Activated T-cell treated with anti-CD3 and anti-CD28 coated beads for 4 hours (primary cell): ENCODE measurements around the gene CDH2.

Source experiments
- DNase-seq: peaks from one replicate; pipeline ENCODE4 v3.0.0-alpha.2; 2020

The CDH2 gene

DNA sequence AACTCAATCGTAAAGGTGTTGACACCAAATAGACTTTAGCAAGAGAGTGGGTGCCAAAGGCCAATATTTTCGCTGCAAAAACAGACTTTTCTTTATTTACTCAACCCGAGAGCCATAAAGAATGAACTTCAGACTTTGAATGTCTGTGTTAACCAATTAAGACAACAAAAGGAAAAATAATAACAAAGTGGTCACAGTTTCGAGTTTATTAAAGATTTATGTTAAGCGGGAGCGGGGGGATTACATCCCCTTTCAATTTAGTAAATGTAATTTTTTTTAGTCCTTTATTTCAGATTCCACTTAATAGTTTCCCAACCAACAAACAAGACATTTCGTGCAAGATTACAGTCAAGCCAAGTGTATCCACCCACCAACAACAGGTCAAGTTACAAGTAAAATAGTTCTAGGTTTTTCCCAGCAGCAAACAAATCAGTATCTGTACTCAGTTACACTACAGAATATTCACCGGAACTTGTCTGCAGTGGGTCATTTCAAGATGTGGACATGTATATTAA lies 9.0 kb downstream of the CDH2 start:
- no peak for DNase-seq

DNA sequence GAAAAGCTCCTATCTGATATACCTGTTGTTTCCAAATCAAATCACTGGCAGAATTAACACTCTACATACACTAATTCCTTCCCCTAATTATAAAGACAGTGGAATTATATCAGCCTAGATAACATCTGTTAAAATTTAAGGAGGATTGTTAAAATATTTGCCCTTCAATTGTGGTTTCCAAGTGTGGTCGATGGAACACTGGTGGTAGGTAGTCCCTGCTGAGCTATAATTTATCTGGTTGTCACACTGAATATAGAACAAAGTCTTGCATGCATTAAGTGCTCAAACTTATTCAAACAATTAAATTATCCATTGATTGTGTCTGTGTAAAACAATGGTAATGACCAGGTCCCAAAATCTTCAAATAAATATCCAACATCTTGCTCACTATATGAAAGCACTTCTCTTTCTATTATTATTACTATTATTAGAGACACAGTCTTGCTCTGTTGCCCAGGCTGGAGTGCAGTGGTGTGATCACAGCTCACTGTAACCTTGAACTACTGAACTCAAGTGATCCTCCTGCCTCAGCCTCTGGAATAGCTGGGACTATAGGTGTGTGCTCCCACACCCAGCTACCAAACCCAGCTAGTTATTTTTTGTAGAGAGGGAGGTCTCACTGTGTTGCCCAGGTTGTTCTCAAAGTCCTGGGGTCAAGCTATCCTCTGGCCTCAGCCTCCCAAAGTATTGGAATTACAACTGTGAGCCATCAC lies 12.0 kb downstream of the CDH2 start:
- no peak for DNase-seq

DNA sequence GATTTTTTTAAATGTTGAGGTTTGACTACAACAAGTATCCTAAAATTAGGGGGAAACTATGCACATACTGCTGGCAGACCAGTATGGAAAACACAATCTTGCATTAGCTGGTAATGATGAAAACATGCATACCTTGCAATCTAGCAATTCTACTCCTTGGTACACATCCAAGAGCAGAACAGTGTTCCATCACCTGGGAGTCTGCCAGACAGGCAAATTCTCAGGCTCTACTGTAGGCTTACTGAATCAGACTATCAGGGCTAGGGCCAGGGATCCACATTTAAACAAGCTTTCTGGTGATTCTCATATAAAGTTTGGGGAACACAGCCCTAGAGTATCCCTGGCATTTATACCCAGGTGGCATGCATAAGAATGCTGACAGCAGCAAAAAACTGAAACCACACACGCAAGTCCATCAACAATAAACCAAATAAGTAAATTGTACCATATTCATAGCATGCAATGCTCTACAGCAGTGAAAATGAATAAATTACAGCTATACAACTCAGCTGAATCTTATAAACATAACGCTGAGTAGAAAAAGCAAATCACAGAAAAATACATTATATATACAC lies 13.6 kb downstream of the CDH2 start:
- no peak for DNase-seq

DNA sequence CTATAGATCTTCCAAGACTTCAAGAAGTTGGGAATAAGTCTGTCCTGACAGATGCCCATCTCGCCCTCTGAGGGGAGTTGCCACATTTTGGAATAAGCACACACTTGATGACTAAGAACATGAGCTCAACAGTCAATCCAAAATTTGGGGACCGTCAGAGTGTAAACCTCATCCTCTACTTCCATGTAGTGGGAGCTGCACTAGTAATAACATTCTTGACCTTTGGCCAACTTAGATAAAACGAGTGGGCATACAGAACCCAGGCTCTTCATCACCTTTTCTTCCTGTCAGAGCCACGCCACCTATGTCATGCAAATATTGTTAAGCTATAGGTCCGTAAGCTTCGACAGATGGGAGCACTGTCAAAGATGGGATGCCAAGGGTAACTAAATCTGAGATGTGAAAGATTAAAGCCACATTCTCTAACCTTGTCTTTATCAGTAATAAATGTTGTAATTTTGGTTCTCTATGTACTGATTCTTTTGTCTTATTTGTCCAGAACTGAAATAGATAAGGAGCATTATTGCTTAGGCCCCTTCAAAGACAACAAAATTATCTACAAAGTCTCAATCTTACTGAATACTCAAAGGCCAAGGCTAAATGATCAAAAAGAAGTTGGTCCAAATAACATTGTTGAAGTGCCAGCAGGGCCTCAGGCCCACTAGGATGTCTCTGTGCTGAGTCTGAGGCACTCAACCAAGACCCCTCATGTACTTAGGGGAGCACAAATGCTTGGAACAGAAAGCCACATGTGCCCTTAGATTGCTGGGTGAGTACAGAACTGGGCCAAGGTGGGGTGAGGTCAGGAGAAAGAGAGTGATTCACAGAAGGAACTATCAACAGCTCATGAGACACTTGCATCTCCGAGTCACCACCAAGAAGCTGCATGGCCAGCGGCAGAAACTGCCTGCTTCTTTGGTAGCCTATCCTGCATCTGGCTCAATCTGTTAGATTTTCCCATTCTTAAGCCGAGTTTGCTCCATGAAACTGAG lies 15.0 kb downstream of the CDH2 start:
- no peak for DNase-seq

DNA sequence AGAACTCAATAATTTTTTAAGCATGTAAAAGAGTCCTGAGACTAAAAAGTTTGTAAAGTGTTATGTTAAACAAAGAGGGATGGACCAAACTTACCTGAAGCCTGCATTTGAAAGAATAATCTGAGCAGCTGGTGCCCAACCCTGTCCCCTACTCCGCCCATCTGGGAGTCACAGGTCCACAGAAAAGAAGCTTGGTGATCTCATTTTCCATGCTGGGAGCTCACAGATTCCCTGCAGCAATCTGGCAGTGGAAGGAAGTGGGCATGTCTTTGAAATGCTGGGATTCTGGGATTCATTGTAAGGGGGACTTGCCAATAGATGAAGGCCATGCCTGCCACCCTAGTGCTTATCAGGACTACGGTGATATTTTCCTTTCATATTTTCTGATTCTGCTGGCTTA lies 17.9 kb downstream of the CDH2 start:
- no peak for DNase-seq

DNA sequence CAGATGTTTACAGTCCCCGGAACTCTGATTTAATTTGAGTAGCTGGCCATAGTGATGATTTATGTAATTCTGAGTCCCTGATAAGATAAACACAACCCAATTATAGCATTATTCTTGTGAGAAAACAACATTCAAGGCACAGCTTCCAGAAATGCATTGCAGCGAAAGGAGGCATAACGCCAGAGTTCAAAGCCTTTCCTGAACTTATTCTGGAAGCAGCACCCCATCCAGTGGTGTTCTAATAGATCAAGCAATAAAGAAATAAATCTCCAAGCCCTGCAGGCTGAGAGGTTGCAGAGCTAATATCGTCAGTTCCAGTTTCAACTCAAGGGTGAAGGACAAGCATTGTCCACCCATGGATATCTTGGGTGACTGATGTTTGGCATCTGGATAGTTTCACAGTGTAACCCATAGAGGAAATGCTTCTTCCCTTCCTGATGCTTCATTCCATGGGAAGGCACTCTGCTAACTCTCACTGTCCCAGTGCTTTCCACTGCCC lies 18.8 kb downstream of the CDH2 start:
- no peak for DNase-seq

DNA sequence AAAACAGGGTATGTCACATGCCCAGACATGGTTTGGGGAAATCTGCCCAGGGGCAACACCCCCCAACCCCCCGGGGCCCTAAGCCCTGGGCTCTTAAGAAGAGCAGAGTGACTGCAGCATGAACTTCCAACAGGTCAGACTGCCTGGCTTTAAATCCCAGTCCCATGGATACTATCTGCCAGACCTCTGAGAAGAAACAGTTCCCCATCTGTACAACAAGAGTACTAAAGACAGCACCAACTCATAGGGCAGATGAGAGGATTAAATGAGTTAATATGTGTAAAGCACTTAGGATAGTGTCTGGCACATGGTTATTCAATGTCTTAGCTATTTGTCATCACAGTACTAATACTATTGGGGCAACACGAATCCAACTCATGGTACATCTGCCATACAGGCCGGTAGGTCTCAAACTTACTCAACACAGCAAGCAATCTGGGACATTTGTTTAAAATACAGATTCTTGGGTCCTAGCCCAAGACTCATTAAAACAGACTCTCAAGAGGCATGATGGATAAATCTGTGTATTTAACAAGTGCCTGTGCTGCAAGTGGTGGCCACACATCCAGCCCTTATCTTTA lies 23.4 kb downstream of the CDH2 start:
- DNase-seq, result no peak

DNA sequence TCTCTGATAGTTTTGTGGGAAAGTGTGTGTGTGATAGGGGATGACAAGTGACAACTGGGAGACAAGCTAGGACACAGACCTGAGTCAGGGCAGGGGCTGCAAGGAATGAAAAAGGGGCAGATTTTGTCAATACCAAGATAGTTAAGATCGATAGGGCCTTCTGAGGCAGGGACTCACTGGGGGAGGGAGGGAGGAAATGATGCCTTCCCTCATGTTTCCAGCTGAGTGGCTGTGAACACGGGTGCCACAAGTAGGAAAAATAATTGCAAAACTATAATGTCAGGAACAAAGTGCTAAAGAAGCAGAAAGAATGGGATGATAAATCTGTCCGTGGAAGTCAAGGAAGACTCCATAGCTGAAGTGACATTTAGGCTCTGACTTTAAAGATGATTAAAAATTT lies 24.2 kb downstream of the CDH2 start:
- DNase-seq, result no peak

DNA sequence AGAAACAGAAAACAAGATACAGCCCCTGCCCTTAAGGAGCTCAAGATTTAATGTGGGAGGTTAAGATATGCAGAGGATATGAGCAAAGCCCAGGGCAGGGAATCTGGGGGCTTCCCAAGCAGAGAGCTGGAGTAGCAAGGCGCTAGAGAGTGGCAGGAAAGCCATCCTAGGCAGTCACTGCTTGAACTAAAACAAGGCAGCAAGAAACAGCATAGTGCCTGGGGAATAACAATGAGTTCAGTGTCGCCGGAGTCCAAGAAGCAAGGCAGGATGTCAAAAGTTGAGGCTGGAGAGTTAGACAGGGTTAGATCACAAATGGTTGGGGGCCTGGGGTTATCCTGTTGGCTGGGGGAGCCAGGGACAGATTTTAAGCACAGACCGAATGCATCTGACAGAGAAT lies 24.6 kb downstream of the CDH2 start:
- no peak for DNase-seq

DNA sequence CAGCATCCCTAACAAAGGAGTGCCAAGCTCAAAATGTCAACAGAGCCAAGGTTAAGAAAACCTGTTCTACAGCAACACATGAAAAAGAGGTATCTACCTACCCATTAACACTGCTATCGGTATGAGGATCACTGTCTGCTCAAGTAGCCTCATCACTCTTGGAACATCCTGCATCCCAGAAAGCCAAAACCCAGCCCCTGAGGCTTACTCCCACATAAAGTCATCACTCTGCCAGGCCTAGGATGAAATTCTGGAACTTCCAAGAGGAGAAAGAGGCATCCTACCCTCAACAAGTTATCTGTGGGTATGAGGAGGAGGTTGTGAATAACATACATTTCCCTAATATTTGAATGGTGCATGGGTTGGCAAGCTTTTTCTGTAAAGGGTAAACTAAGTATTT lies 25.5 kb downstream of the CDH2 start:
- no peak for DNase-seq

DNA sequence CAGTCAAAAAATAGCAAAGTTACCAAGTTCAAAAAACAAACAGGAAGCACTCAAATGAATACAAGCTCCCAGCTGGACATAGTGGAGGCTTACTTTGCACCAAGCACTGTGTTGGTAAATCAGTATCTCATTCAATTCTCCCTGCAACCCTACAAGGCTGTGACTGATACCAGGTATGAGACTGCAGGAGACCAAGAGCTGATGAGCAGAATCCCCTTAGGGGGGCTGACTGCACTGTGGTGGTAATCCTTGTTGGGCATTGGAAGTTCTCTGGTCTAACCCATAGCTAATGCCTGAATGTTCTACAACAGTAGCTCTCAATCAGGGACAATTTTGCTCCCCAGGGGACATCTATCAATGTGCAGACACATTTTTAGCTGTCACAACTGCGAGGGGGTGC lies 26.0 kb downstream of the CDH2 start:
- DNase-seq, result no peak

DNA sequence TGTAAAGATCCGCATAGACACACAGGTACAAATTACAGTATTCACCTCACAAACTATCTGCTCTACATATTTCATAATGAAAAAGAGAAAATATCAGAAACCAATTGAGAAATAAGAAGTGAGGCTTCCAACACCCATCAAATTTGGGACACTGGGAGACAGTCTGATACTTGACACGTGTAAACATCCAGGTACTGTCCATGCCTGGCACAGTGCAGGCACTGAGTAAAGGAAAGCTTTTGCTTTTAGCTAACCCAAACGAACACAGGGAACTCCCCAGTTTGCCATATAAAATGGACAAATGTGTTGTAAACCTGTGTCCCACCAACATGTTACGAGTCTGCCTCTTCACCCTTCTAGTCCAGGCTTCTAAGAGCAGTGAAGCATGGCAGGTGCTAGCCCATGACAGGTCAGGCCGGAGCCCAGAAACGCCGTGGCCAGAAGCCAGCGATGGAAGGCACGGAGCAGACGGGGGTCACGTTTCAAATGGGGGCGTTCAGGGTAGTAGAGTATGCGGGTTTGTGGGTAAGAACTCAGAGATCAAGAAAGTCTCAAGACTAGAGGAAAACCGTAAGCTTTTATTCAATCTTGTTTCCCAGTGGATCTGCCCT lies 27.0 kb downstream of the CDH2 start:
- no peak for DNase-seq

DNA sequence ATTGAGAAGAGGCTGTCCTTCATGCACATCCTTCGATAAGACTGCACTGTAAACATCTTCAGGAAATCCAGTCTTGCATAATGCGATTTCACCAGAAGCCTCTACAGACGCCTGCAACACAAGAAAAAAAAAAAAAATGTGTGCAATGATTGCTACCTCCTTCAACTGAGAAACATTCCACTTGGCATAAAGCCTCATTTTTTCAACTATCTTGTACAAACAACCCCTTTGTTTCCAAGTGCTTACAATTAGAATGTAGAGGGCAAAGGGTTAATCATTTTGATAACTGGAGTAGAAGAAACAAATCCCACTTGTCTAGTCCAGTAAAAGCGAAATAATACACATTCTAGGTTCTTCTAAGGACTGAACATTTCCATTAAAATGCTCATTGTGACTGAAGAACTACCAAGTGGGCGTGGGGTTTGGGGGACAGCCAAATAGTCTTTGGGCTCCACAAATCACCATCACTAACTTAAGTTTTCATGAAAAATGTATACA lies 29.2 kb downstream of the CDH2 start:
- DNase-seq, result no peak

DNA sequence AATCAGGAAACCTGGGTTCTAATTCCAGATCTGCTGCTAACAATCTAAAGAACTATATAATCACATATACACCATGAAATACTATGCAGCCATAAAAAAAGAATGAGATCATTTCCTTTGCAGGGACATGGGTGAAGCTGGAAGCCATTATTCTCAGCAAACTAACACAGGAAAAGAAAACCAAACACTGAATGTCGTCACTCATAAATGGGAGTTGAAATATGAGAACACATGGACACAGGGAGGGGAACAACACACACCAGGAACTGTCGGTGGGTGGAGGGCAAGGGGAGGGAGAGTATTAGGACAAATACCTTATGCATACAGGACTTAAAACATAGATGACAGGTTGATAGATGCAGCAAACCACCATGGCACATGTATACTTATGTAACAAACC lies 33.2 kb downstream of the CDH2 start:
- DNase-seq, result no peak

DNA sequence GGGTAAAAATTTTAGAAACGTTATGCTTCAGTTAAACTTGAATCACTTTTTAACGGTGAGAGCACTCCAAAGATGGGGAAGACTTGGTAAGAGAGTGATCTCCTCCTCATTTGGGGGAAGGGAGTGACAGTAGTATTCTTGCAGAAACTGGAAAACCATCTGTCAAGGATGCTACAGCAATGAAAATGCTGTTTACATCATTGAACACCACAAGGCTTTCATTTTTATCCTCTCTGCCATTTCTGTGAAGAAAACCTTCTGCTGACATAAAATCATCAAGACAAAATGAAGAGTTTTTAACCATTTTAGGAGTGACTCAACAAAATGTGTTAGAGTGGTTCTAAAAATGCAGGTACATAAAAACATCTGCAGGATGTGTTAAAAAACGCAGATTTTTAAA lies 38.1 kb downstream of the CDH2 start:
- DNase-seq, result no peak

DNA sequence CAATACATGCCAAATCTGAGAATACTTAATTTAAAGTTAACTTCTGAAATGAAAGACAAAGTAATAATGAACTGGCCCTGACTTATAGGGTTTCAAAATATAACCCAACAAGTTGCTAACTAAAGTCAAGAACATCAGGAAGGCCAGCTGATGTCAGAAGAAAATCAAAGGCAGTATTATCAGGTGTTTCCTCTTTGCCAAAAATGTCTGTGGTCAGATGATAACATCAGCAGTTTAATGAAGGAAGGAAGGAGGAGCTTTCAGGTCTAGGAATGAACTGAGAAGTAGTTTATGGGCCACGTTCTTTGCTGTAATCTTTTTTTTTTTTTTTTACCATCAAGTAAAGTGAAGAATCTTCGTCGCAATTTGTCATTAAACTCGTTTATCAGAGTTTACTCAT lies 40.9 kb downstream of the CDH2 start:
- DNase-seq, result no peak

DNA sequence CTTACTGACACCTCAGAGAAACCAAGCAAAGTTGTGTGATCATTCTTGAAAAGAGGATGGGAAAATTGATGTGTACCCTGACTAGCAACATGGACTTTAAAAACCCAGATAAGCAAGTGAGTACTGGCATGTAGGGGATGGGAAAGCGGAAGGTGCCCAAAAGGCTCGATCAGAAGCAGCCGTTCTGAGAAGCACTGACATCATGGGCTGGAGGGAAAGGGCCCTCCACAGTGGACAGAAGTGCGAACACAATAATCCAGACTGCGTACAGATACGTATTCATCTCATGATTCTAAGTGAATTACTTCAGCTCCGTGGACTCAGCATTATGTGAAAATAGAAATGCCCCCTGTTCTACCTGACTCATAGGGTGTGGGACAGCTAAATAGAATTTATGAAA lies 42.2 kb downstream of the CDH2 start:
- no peak for DNase-seq

DNA sequence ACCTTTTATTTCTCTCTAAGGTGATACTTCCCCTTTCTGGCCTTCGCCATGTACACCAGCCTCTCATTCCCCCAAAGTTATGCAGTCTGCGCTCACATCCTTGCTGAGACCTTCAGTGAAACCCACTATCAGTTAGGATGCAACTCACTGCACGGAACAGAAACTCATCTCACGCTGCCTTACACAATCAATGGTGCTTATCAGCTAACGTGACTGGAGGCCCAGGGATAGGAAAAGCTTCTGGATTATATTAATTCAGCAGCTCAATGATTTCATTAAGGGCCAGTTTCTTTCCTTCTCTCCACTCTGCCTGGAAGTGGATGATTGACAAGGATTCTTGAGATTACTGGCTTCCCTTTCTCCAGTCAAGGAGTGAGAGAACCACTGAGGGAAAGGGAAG lies 44.8 kb downstream of the CDH2 start:
- DNase-seq, result no peak

DNA sequence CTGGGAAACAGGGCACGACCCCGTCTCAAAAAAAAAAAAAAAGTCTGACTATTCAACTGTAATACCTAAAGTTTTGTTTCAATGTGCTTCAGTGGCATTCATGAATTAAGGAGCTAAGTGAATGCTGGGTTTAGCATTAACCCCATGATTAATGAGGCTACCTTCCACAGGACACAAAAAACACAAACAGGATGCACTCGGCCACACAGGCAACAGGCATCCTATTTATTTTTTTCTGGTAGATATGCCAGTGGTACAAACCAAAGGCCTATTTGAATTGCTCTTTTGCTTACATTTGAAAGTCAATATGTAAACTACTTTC lies 48.3 kb downstream of the CDH2 start:
- DNase-seq, result no peak

DNA sequence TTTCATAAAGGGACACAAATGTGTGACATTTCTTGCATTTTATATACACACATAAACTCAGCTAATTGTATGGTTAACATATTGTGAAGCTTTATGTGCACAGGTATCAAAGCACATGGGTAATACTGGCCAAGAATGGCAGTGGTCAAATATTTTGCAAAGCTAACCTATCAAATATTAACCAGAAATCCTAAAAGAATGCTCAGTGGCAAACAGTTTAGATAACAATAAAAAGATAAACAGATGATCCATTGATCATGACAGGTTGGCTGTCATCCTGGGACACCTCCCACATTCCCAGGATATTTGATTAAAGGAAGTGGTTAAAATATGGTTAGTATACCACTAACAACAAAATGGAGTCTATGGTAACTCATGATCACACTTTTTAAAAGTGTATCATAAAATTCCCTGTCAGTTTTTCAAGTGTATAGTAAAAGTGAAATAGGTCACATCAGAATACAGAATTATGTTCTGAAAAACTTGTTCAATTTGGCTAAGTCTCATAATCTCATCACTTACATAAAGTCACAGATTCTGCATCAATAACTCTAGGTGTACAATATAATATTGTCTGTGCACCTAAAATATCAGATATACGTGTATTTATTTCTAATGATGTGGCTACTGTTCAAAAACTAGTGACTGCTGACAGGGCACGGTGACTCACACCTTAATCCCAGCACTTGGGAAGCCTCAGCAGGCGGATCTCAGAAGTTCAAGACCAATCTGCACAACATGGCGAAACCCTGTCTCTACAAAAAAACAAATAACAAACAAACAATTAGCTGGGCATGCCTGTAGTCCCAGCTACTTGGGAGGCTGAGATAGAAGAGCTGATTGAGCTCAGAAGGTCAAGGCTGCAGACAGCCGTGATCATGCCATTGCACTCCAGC lies 48.9 kb downstream of the CDH2 start:
- no peak for DNase-seq

DNA sequence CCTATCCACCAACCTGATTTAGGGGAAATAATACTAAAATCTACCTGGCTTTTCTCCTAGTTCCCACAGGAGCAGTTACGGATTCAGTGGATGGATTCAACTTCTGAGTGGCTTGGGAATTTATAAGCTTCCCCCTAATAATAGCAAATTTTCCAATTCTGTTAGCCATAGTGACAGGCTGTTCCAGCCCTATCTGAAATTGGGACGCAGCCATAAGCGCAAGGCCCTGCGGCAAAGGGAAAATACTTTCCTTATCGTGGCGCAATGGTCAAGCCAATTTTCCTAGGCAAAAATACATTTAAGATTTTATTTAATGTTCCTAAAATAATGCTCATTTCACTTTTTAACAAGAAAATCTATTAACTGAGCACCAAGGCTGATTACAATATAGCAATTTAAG lies 49.7 kb downstream of the CDH2 start:
- DNase-seq, result no peak

DNA sequence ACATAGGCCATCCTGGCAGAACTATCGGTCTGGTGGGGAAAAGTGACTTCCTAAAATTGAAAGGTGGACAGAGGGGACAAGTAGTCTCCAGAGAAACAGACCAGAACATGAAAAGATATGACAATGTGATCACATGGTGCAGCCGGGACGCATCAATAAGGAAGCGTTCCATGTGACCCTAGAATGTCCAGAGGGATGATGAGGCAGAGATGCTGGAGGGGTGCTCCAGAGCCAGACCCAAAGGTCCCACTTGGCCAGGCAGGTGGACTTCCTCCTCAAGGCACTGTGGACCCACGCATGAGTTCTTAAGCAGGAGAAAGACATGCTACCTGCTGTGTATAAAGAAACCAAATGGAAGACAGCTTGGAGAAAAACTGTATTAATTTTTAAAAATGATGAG lies 50.2 kb downstream of the CDH2 start:
- DNase-seq, result no peak
